Right lung (tissue), 5 donors: ENCODE measurements around the gene GABRG3. TPM values are rescaled to one million over a fixed set of nuclear protein-coding genes. Genes with fewer than 3 reads are reported as not detected.

Experiments used
- DNase-seq, 2 donors: peaks; one replicate each; pipeline ENCODE4 v3.0.0-alpha.2; 2013
- polyA plus RNA-seq, 5 donors: library from polyadenylated mRNA; unstranded; fragments of 120-200 nt; gene quantifications; one replicate each; pipeline versions ENCODE4 v1.2.1 to v1.2.3, GENCODE V29; 2013; ENCODE audit warnings: inconsistent platforms in 1 of 5, low replicate concordance in 1 of 5; ENCODE audit not compliant: insufficient read length in 5 of 5, insufficient read depth in 1 of 5

The GABRG3 gene
- polyA plus RNA-seq, 5 donors, result 7.1 to 14.1 (median 10.2) TPM

- no peak for DNase-seq
These were observed 603.0 kb downstream of the GABRG3 start for GRCh38 chr15:27573805-27574485.

DNA sequence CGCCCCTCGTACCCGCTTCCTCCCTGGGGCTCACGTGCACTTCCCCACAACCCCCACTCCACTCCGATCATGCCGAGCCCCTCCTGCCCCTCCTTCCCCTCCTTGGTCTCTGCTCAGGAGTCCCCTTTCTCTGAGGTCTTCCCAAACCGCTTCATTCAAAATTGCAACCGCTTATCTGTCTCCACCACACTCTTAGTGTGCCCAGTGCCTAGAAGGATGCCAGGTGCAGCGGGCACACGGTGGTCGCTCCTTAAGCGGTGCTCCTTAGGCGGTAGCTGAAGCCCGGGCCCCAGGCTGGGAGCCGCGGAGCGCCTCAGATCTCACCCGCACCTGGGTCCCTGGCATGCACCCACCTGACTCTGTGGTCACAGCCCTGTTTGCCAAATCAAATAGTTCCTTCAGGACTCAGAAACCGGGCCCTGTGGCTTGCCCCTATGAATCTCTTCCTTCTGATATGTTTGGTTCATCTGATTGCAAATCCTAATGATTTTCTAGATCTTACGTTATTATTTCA lies 603.6 kb downstream of the GABRG3 start:
- no peak for DNase-seq

DNA sequence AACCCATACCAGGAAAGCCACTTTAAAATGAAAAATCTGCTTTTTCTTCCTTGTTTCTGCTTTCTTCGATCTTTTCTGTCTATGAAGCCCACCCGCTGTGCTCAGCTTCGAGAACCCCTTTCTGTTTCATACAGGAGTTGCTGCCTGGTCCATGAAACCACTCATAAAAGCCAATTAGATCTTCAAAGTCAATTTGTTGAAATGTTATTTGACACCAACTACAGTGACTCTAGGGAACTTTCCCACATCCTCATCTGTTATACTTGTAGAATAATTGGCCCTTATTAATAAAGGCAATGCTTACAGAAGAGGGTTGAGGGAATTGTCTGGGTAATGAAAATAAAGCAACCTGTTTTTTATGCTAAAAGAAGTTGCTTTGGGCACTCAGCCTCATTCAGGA lies 604.5 kb downstream of the GABRG3 start:
- DNase-seq, result no peak

DNA sequence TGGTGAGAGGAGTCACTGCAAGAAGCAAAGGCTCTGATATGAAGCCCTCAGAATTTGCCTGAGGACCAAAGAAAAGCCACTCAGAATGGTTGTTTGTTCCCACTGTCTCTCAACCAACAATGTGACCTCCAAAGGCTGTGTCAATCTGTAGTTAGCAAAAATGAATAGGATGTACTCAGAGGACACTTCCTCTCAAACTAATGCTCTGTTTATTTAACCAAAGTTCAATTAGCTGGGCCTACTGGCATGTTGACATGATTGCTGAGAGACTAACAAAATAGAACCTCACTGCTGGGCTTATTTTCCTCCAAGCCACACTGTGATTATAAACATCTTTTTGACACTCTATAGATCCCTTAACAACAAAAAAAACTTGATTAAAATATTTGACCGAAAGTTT lies 605.6 kb downstream of the GABRG3 start:
- DNase-seq, result no peak

GRCh38 chr15:27579738-27580137 lies 608.8 kb downstream of the GABRG3 start:
- DNase-seq, result no peak

GRCh38 chr15:27582726-27583410 lies 611.9 kb downstream of the GABRG3 start:
- peak; percentile 59 to 63 for DNase-seq

GRCh38 chr15:27583651-27584050 lies 612.7 kb downstream of the GABRG3 start:
- DNase-seq, result no peak

DNA sequence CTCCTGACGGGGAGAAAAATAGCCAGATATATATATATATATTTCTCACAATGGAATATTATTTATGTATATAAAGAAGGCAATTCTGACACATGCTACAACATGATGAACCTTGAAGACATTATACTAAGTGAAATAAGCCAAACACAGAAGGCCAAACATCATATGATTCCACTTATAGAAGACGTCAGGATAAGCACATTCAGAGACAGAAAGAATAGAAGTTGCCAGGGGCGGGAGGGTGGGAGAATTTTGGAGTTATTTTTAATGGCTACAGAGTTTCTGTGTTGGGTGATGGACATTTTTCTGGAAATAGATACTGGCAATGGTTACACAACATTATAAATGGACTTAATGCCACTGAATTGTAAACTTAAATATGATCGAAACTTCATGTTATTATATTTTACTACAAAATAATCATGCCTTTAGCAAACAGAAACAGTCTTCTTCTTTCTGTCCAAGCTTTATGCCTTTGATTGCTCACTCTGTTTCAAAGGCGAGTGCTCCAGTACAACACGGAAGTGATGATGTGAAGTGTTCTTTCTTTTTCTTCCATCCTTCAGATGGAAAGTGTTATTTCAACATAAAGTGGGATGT lies 614.2 kb downstream of the GABRG3 start:
- DNase-seq, result peak; percentile 45 to 48

GRCh38 chr15:27587810-27588209 lies 616.8 kb downstream of the GABRG3 start:
- DNase-seq, result no peak

GRCh38 chr15:27589260-27589659 lies 618.3 kb downstream of the GABRG3 start:
- no peak for DNase-seq

DNA sequence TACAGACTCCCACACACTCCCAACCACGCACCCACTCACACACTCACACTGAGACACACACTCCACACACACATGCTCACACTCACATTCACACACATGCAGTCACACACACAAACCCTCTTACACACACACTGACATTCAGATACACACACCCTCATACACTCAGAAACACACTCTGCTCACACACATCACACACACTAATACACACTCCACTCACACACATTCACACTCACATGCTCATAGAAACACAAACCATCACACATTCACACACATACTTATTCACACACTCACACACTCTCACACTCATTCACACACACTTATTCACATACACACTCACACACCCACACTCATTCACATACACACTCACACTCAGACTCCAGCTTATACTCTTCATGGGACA lies 618.8 kb downstream of the GABRG3 start:
- no peak for DNase-seq

Other genes starting within 250 kb of the GABRG3 start
- gene GABRB3, start 198.1 kb upstream of the GABRG3 start, polyA plus RNA-seq, result 1 to 10 TPM in 4 of 5 donors, under 1 TPM in 1; 0.91 to 3.3 (median 2.2) TPM
- under 1 TPM in 1 of 5 donors, not detected in 4; 0.13 TPM for gene GABRA5, start 104.1 kb upstream of the GABRG3 start, polyA plus RNA-seq